Head of caudate nucleus (tissue), 42 donors: ENCODE data around the gene RAP2A.
A peak's percentile ranks its signal among the peaks of the same experiment; 100 is the strongest.

Source experiments
- DNase-seq, 42 donors: peaks; one replicate each; pipeline versions ENCODE4 v3.0.0 to v3.0.0-alpha.2; 2020 to 2021; ENCODE audit warnings: mixed read lengths in 7 of 42
- intact Hi-C: fragments of 100-400 bp; cut with DNase I; formaldehyde crosslinking; loops from one replicate; pipeline ENCODE4 v1.15.0; 2022

The RAP2A gene

DNA sequence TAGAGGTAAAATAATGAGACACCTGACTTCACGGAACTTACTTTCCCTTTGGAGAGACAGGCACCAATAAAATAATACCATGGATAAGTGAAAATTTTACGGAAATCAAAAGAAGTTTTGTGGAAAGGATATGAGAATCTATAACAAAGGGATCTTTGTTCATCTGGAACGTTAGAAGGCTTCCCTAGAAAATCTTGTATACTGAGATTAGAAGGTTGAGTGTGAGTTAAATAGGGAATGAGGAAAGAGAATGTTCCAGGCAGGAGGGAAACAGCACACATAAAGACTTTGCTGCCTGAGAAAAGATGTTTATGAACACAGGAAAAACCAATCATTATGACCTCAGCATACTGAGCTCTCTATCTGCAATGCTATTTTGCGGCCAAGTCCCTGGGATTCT lies 19.6 kb upstream of the RAP2A start:
- no peak for DNase-seq
- intact Hi-C loops = no loop called here

DNA sequence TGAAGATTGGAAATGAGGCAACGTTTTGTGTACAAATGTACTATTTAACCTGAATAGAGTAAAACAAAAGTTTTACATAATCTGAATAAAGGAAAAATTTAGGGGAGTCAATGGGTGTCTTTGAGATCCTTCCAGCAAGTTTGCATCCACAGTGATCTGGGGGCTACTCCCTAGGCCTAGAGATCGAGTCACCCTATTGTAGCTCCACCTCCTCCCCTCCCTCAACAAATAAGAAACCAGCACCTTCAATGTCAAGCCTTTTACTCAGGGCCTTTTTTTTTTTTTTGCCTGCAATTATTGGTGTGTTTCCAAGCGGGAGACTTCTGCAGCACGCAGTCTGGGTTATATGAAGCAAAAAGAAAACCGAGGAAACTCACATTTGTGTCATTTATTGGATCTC lies 16.3 kb upstream of the RAP2A start:
- DNase-seq = no peak
- intact Hi-C loops = no loop called here

DNA sequence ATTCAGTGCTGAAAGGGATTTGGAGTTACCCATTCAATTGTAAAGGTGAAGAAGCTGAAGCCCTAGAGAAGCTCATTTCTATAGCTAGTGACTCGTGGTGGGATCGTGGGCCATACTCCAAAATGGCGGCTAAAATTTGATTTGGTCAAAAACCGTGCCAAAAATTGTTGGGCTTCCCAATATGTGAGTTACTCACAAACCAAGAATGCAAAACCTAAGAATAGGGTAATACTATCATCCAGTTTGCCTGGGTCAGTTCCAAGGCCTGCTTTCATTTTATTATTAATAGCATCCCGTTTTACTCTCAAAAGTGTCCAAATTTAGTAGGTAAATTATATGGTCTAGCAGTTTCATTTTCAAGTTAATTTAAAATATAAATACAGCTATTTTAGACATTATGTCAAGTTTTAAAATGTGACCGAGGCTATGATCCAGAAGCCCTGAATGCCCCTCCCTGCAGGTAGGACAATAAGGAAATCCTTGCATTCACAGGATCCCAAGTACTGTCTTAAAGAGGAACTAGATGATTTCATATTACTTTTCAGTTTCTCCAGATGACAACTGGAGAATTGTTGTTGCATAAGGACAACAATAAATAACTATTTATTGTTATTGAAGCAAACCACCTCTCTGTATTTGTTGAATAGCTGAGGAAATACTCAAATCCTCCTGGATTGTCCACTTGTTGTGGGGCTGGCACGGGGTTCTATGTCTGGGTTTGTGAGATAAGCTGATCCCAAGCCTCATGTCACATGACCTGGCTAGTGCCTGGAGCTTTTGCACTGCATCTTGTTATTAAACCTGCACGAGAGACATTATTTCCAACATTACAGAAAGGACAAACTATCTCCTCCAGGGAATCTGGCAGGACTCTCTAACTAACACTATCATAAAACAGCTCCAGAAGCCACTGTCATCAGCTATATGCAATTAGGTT lies 11.6 kb upstream of the RAP2A start:
- intact Hi-C loops = no loop called here
- DNase-seq = no peak

DNA sequence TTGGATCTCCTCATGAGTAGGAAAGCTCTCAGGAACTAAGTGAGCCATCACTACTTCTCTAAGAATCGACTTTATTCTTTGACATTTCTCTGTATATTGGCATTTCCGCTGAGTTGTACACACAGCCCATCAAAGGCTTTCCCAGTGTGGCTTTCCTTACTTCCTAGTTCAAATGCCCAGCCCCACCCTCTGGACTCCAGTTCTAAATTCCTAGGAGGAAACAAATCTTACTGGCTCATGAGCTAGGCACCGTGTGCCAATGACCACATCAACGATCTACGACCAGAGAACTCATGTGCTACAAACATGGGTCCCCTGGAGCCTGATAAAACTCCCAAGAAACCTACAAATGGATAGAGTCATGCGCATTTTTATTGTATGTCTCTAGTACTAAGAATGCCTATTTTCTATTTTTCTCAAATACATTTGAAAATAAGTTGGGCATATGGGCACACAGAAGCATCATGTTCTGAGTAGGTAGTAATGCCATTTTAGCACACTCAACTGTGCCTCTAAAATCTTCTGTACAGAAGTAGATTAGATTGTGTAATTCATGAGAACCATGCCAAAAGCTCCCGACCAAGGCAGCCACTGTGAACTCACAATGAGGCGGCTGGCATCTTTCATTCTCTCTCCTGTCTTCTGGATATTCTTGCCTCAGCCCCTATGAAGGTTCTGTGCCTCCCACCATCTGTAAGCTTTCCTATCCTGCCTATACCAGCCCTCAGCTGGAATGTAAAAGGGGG lies 10.5 kb upstream of the RAP2A start:
- intact Hi-C loops = no loop called here
- peak in 5 of 42 donors; percentile 4 to 48 (median 15) for DNase-seq

DNA sequence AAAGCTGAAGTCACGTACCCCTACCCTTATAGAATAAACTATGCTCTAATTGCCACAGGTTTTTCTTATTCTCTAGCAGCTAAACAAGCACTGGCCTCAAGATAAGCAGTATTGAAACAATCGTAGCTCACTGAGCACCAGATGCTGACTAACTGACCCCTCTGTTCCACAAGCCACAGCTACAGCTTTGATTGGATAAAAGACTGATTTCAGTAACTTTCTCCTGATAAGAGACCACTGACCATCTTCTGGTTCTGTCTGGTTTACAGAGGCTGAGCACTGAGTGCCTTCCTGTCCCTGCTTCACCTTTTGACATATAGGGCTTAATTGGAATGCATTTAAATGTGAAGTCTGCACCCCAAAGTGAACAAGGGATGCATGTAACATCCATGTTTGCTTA lies 8.4 kb upstream of the RAP2A start:
- intact Hi-C loops = no loop called here
- DNase-seq = no peak

DNA sequence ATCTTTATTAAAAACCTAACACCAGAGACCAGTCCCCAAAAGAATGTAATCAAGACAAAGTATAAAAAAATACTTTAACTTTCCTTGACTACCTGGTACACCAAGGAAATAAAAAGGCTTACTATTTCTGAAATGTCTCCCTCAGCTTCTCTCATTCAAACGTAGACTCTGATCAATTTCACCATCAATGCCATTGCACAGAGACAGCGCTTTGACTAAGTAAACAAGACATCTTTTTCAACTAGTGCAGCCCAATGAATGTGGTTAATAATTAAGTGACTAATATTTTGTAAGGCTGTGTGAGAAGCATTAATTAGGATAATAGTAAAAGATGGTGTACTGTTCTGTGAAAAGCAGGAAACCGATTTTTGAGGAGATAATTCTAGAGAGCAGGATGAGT lies 7.3 kb upstream of the RAP2A start:
- intact Hi-C loops = no loop called here

DNA sequence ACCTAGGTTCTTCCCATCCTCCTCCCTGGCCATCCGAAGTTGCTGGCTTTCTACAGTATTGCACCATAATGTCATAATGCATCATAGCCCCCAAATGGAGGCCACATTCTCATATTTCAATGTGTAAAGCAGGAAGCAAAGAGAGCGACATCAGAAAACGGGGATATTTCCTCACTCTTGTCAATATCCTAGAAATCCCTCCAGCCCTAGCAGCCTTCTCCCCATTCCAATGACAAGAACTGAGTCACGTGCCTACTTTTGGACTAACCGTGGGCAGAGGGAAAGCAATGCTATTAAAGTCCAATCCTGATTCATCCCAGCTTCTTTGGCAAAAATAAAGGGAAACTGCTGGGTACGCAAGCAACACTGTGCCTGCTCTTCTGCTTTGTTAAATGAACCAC lies 4.3 kb upstream of the RAP2A start:
- intact Hi-C loops = loop anchor here (5.0 kb wide), 3 partner anchors 62 to 317 kb away; partner anchors contain the start of gene MBNL2
- DNase-seq = peak in 33 of 42 donors; percentile 8 to 77 (median 36)

More for the DNA sequence above, 7.3 kb upstream of the RAP2A start:
- no peak for DNase-seq

DNA sequence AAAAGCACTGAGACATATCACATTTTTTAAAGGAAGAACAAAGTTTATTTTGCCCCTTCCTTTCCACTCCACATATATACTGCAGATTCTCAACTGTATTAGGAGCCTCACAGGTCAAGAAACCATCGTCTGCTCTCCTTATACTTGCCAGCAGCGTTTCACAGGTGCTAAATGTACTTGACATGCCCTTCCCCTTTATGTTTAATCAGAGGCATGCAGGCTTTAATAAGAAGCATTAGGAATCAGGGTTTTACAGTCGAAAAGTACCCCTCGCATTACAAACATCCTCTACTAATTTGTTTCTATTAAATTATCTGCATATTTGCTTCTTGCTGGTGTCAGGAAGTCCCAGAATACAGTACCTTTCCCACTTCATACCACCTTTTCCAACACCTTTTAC lies 3.7 kb upstream of the RAP2A start:
- intact Hi-C loops = loop anchor here (5.0 kb wide), 3 partner anchors 63 to 318 kb away; partner anchors contain the start of gene MBNL2
- DNase-seq = peak in 1 of 42 donors; percentile 27

DNA sequence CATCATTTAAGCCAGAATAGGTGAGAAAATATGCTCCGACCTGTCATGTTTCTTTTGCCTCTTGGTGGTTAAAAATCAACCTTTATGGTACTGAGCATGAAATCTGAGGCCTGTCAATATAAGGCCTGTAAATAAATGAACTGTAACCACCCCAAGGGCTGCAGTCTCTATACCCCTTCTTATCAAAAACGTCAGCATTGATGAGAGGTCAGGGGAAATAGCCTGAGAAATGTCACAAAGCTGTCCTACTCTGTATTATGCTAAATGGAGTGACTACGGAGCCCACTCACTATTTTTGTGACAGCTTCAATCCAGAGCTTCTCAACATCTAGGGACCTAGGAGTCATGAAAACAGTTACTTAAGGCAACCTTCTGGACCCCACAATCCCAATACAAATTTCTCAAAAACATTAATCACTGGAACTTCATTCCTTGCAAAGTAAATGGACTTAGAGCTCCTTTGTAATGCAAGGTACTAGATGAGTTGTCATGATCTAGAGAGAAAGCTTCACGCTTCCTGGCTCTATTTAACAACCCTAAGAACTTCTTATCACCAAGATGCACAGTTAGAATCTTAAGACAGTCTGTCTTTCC lies 2.7 kb upstream of the RAP2A start:
- intact Hi-C loops = loop anchor here (5.0 kb wide), 3 partner anchors 64 to 319 kb away; partner anchors contain the start of gene MBNL2
- DNase-seq = no peak

DNA sequence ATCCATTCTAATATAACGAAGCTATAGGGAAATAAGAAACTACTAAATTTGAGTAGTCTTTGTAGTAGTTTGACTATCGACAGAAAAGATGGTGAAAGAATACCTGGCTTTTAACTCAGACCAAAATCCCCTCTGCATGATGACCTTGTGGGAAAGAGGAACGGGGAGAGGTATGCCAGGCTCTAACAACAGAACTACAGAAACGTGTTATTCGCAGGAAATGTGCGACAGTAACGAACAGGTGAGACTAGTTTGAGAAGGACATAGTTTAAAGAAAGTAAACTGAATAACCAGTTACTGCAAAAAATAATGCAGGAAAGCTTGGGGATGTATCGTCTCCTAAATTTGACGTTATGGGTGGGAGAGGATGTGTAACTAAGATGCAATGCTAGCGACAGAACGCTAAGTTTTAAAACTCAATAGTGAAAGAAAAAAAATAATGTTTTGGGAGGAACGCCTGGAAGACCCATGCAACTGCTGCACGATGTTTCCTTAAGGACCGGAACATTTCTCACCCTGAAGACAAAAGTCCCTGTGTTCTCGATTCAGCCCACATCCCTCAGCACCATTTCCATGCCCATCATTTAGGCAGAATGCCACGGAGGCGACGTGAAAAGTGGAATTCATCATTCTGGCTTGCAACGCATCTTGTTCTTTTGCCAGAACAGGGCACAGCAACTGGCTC lies 1.6 kb upstream of the RAP2A start:
- no peak for DNase-seq
- intact Hi-C loops = loop anchor here (5.0 kb wide), 3 partner anchors 65 to 320 kb away; partner anchors contain the start of gene MBNL2

DNA sequence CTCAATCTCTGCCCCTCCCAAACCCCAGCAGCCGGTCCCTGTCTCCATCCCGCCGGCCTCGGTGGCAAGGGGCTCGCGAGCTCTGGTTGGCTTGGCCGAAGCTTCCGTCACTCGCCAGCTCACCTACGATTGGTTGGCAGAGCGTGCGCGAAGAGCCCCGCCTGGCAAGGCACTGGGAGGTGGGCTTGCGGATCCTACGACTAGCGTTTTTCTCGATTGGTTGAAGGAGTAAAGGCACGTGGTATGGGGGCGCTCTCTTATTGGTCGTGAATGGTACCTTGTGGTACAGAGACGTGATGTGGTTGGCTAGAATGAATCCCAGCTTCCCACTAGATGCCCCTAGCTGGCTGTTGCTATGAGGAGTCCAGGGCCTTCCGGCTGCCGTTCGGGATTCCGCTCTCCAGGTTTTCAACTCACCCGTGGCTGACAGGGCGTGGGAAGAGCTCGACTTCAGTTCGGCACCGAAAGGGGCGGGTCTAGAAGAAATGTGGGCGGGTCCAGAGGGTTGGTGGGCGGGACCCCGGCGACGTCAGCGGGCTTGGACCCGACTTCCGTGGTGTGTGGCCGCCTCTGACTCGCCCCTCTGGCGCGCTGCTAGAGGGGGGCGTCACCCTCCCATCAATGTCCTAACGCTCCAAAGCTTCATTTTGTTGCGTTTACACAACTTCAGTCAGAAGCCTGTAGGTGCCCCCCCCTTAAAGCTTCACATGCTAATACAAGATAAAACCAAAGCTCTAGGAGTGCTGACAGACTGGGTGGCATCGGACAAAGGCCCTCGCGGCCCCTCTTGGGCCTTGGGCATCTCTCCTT lies 847 bp upstream of the RAP2A start:
- intact Hi-C loops = loop anchor here (5.0 kb wide), 3 partner anchors 66 to 321 kb away; partner anchors contain the start of gene MBNL2
- peak; percentile 97 to 100 (median 99) for DNase-seq

DNA sequence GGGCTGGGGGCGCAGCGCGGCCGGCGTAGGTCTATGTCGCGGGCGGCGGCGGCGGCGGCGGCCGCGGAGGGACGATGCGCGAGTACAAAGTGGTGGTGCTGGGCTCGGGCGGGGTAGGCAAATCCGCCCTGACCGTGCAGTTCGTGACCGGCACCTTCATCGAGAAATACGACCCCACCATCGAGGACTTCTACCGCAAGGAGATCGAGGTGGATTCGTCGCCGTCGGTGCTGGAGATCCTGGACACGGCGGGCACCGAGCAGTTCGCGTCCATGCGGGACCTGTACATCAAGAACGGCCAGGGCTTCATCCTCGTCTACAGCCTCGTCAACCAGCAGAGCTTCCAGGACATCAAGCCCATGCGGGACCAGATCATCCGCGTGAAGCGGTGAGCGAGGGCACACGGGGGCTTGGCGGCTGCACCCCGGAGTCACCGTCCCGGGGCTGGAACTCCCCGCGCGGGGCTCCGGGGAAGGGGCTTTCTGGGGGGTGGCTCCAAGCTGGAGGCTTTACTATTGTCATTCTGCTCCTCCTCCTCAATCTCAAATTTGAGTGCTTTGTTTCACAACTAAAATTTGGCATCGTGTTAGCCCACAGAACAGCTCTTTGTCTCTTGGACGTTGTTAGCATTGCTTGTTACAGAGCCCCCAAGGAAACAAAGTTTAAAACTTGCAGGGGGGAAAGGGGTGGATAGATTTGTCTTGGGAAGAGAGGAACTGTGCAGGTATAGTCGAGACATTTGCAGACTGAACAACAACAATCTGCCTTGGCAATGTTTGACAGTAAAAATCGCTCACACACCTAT lies 630 bp downstream of the RAP2A start:
- intact Hi-C loops = loop anchor here (5.0 kb wide), 3 partner anchors 67 to 322 kb away; partner anchors contain the start of gene MBNL2
- DNase-seq = peak in 41 of 42 donors; percentile 15 to 73 (median 45)

DNA sequence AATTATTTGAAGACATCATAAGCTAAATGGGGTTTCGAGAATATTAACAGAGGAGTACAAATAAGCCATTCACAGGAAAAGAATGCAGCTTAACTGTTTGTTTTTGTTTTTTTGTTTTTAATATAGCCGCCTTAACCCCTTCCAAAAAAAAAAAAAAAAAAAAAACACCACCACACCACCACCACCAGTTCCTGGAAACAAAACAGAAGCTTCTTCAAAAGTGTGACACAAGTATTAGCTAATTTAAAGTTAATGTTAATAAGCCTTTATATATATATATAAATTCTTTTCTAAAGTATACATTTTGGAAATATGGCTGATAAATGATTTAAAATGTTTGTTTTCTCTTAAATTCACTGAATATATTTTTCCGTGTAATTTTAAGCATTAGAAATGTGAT lies 1.4 kb downstream of the RAP2A start:
- intact Hi-C loops = no loop called here
- no peak for DNase-seq

DNA sequence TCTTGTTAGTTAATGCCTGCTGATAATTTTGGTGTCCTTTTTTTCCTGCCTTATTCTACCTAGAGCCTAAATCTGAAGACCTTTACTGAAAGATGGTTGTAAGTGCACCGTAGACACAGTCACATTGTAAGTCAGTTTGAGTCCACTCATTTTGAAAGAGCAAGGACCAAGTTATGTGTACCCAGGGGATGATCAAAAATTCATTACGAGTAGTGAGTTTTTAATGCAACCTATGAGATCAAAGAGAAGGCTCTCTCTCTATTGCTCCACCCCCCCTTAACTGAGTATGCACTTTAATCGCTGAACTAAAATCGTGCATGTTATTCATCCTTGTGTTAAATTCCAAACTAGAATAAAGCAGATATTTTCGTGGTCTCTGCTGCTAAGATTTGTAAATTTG lies 1.8 kb downstream of the RAP2A start:
- no peak for DNase-seq
- intact Hi-C loops = no loop called here

DNA sequence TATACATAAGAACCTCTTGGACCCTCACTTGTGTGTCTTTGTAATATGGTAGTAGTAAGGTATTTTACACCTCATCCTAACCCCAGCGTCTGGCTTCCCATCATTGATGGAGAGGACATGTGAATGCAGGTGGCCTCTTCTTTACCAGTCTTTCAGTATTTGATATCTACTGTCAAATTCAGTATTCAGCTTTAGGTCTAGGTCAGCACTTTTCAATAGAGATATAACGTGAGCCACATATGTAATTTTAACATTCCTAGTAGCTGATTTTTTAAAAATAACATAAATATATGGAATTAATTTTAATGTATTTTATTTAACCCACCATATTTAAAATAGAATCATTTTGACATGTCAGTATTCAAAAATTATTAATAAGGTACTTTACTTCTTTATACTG lies 2.9 kb downstream of the RAP2A start:
- no peak for DNase-seq
- intact Hi-C loops = no loop called here

DNA sequence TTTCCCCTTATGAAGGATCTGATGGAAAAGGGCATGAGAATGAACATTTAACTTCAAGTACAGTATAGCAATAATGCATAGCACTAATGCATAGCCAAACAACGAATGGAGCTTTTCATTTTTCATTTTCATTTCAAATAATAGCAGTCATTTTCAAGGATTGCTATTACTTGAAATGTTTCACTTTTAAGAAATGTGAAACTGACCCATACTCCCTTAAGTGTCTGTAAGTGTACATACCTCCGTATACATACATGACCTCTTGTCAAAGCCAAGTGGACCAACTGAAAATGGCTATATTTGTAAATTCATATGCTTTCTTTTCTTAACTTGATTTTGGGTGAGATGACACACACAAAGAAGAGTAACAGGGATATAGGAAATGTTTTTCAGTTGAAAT lies 3.8 kb downstream of the RAP2A start:
- intact Hi-C loops = no loop called here
- no peak for DNase-seq
